GM23338 (cell line): ENCODE measurements around the gene COL4A3. TPM values are rescaled to one million over a fixed set of nuclear protein-coding genes. Genes with fewer than 3 reads are reported as not detected.

Experiments
- ATAC-seq: fragments of 200-7000 bp; cut with Tn5 transposase; 3 replicates; pipeline ENCODE4 v1.9.1; 2020
- DNase-seq: peaks from one replicate; pipeline ENCODE4 v3.0.0-alpha.2; 2015; ENCODE audit warnings: low spot score
- H2AFZ ChIP-seq: fragments of 200-600 bp; sonication (generic); 2 replicates; pipeline ENCODE4 v1.8.0; 2016; ENCODE audit warnings: antibody characterized with exemption, mild to moderate bottlenecking, moderate library complexity
- H3F3A ChIP-seq: fragments of 200-600 bp; sonication (generic); replicated peaks from 2 replicates; pipeline ENCODE4 v1.8.0; 2017; ENCODE audit warnings: antibody characterized with exemption, mixed run types, low read depth
- H3K27ac ChIP-seq: fragments of 200-600 bp; sonication (generic); 2 replicates; pipeline ENCODE4 v1.6.1; 2016; ENCODE audit warnings: low read depth
- H3K27me3 ChIP-seq: fragments of 200-600 bp; sonication (generic); 2 replicates; pipeline ENCODE4 v1.8.0; 2016; ENCODE audit warnings: mild to moderate bottlenecking, mixed run types, moderate library complexity; ENCODE audit not compliant: insufficient read depth
- H3K36me3 ChIP-seq: fragments of 200-600 bp; sonication (generic); 2 replicates; pipeline ENCODE4 v1.8.0; 2016; ENCODE audit warnings: mild to moderate bottlenecking; ENCODE audit not compliant: insufficient read depth
- H3K4me1 ChIP-seq: fragments of 200-600 bp; sonication (generic); 2 replicates; pipeline ENCODE4 v1.8.0; 2016; ENCODE audit warnings: mild to moderate bottlenecking, moderate library complexity; ENCODE audit not compliant: insufficient read depth
- H3K4me2 ChIP-seq: fragments of 200-600 bp; sonication (generic); 2 replicates; pipeline ENCODE4 v1.7.1; 2017; ENCODE audit warnings: mixed run types
- H3K4me3 ChIP-seq: fragments of 200-600 bp; sonication (generic); 2 replicates; pipeline ENCODE4 v1.6.1; 2016; ENCODE audit warnings: mixed run types
- H3K79me2 ChIP-seq: fragments of 200-600 bp; sonication (generic); replicated peaks from 2 replicates; pipeline ENCODE4 v1.8.0; 2017; ENCODE audit warnings: mild to moderate bottlenecking; ENCODE audit not compliant: insufficient read depth
- H3K9me2 ChIP-seq: fragments of 200-600 bp; sonication (generic); 2 replicates; pipeline ENCODE4 v1.8.0; 2017; ENCODE audit not compliant: insufficient read depth
- H4K20me1 ChIP-seq: fragments of 200-600 bp; sonication (generic); replicated peaks from 2 replicates; pipeline ENCODE4 v1.8.0; 2017; ENCODE audit warnings: mild to moderate bottlenecking; ENCODE audit not compliant: insufficient read depth
- H3K27ac Mint-ChIP-seq: 2 replicates; pipeline ENCODE4 v1.8.0; 2020; ENCODE audit warnings: inconsistent platforms, mild to moderate bottlenecking, moderate library complexity, mixed read lengths
- H3K27me3 Mint-ChIP-seq: 3 replicates; pipeline ENCODE4 v1.8.0; 2022; ENCODE audit warnings: low read depth, mild to moderate bottlenecking, moderate library complexity, mixed read lengths, inconsistent platforms; ENCODE audit not compliant: insufficient read depth, poor library complexity
- H3K36me3 Mint-ChIP-seq: 3 replicates; pipeline ENCODE4 v1.8.0; 2021; ENCODE audit warnings: low read depth, mild to moderate bottlenecking, inconsistent platforms, moderate library complexity, mixed read lengths
- H3K4me1 Mint-ChIP-seq: 3 replicates; pipeline ENCODE4 v1.8.0; 2020; ENCODE audit warnings: mild to moderate bottlenecking, inconsistent platforms, mixed read lengths
- H3K4me3 Mint-ChIP-seq: 3 replicates; pipeline ENCODE4 v1.8.0; 2021; ENCODE audit warnings: moderate library complexity, mild to moderate bottlenecking, inconsistent platforms, mixed read lengths
- H3K9me3 Mint-ChIP-seq: 3 replicates; pipeline ENCODE4 v1.8.0; 2020; ENCODE audit warnings: moderate library complexity, mild to moderate bottlenecking, inconsistent platforms, mixed read lengths
- CTCF ChIP-seq, 2 experiments: fragments of 200-600 bp in 1 of 2; sonication (generic) in 1 of 2; conservative IDR thresholded peaks; 2 replicates each; pipeline versions ENCODE4 v1.5.1 to v1.6.1; 2016 to 2017; ENCODE audit warnings: antibody characterized with exemption in 2 of 2, low read depth in 2 of 2, mild to moderate bottlenecking in 2 of 2, moderate library complexity in 1 of 2
- ETS1 ChIP-seq: IDR thresholded peaks from 2 replicates; pipeline ENCODE4 v1.6.1; 2016; ENCODE audit warnings: antibody characterized with exemption
- EZH2 ChIP-seq: fragments of 200-600 bp; sonication (generic); IDR thresholded peaks from one replicate; pipeline ENCODE4 v1.8.0; 2017; ENCODE audit warnings: antibody characterized with exemption, mild to moderate bottlenecking, low read depth; ENCODE audit not compliant: unreplicated experiment
- EZH2phosphoT487 ChIP-seq: fragments of 200-600 bp; sonication (generic); IDR thresholded peaks from one replicate; pipeline ENCODE4 v1.8.1; 2018; ENCODE audit warnings: antibody characterized with exemption; ENCODE audit not compliant: unreplicated experiment
- JUNB ChIP-seq: IDR thresholded peaks from one replicate; pipeline ENCODE4 v1.6.1; 2016; ENCODE audit warnings: antibody characterized with exemption; ENCODE audit not compliant: unreplicated experiment
- NANOG ChIP-seq: IDR thresholded peaks from 2 replicates; pipeline ENCODE4 v1.6.1; 2016; ENCODE audit warnings: antibody characterized with exemption, borderline replicate concordance
- POLR2AphosphoS5 ChIP-seq: IDR thresholded peaks from 2 replicates; pipeline ENCODE4 v1.6.1; 2016; ENCODE audit warnings: antibody characterized with exemption, low read depth
- ZNF331 ChIP-seq: fragments of 250-450 bp; sonication (Bioruptor Pico); IDR thresholded peaks from 2 replicates; pipeline ENCODE4 v1.5.0; 2020; ENCODE audit warnings: low read depth, mild to moderate bottlenecking, moderate library complexity
- ZNF462 ChIP-seq: fragments of 250-450 bp; sonication (Bioruptor Pico); IDR thresholded peaks from 2 replicates; pipeline ENCODE4 v1.5.0; 2020; ENCODE audit warnings: mild to moderate bottlenecking, moderate library complexity
- polyA plus RNA-seq: library from polyadenylated mRNA; unstranded; fragments of >200 nt; fragmentation: Nextera tagmentation; extraction: Ambion mirVana; gene quantifications from 2 replicates; pipeline ENCODE4 v1.2.1, GENCODE V29; 2016
- total RNA-seq: library from RNA; depleted of rRNA; stranded (reverse); fragments of >200 nt; shearing (Covaris generic); gene quantifications from 2 replicates; pipeline ENCODE4 v1.2.3, GENCODE V29; 2014

The COL4A3 gene
- total and polyA plus RNA-seq, 2 experiments from 2014 or later, result 1.1 to 3.5 TPM

GRCh38 chr2:227214622-227215041 lies 50.2 kb downstream of the COL4A3 start:
- Histone ChIP-seq H4K20me1 (no peaks in the 10 kb centered on the region), H3K4me3 (no peak overlapping the region), H3K36me3 (no peaks in the 10 kb centered on the region), H3K9me2 (no peaks in the 10 kb centered on the region), H2AFZ (no peak overlapping the region), H3K4me1 (no peaks in the 10 kb centered on the region), H3K79me2 (no peaks in the 10 kb centered on the region), H3K27me3 (no peaks in the 10 kb centered on the region), H3K4me2 (no peak overlapping the region), H3F3A (no peaks in the 10 kb centered on the region), H3K27ac (no peak overlapping the region)
- no peak overlapping the region for H3K27ac Mint-ChIP-seq
- no peaks in the 10 kb centered on the region for H3K36me3 Mint-ChIP-seq
- H3K9me3 Mint-ChIP-seq, result no peaks in the 10 kb centered on the region
- TF ChIP-seq CTCF (conservative IDR thresholded peaks at IDR 0.05; ENCODE audit: low read depth in 2 of 2) (no peak), ZNF331 (no peak), ZNF462 (CRISPR knock-in tag) (no peak), EZH2 (no peak), ETS1 (no peak), NANOG (no peak), POLR2AphosphoS5 (no peak), JUNB (no peak), EZH2phosphoT487 (no peak)
- DNase-seq (no peak), ATAC-seq (no peak)
- H3K27me3 Mint-ChIP-seq, result peaks cover 7% of the 10 kb centered on the region
- no peak overlapping the region for H3K4me3 Mint-ChIP-seq
- no peaks in the 10 kb centered on the region for H3K4me1 Mint-ChIP-seq
